ENCODE measurements around the gene MX2. TPM values are rescaled to one million over a fixed set of nuclear protein-coding genes. Genes with fewer than 3 reads are reported as not detected.

The MX2 gene
- total RNA-seq, 1 donor from 2014 or later, result 6.1 TPM

- Mint-ChIP-seq H3K36me3 (ENCODE audit: low read depth) (peaks cover 90% of the 10 kb centered on the region), H3K4me1 (ENCODE audit: low read depth) (peaks cover 2% of the 10 kb centered on the region), H3K27me3 (ENCODE audit: low read depth) (no peaks in the 10 kb centered on the region), H3K9me3 (no peaks in the 10 kb centered on the region), H3K27ac (peak overlapping the region; percentile 43), H3K4me3 (ENCODE audit: low read depth) (no peak overlapping the region)
- no peak for DNase-seq (ENCODE audit: low spot score)
- intact Hi-C loops (cut with micrococcal nuclease), result no loop called here
These were observed 85.5 kb downstream of the MX2 start for GRCh38 chr21:41447356-41447755.

GRCh38 chr21:41449613-41450012 lies 87.8 kb downstream of the MX2 start:
- Mint-ChIP-seq H3K4me1 (ENCODE audit: low read depth) (peaks cover 3% of the 10 kb centered on the region), H3K27me3 (ENCODE audit: low read depth) (no peaks in the 10 kb centered on the region), H3K27ac (no peak overlapping the region), H3K9me3 (no peaks in the 10 kb centered on the region), H3K36me3 (ENCODE audit: low read depth) (peaks cover 85% of the 10 kb centered on the region), H3K4me3 (ENCODE audit: low read depth) (no peak overlapping the region)
- no peak for DNase-seq (ENCODE audit: low spot score)
- intact Hi-C loops (cut with micrococcal nuclease), result no loop called here

- intact Hi-C loops (cut with micrococcal nuclease), result no loop called here
- no peaks in the 10 kb centered on the region for H3K27me3 Mint-ChIP-seq (ENCODE audit: low read depth)
- no peak overlapping the region for H3K27ac Mint-ChIP-seq
- DNase-seq (ENCODE audit: low spot score), result no peak
- H3K9me3 Mint-ChIP-seq, result no peaks in the 10 kb centered on the region
- H3K36me3 Mint-ChIP-seq (ENCODE audit: low read depth), result peaks cover 79% of the 10 kb centered on the region
- H3K4me1 Mint-ChIP-seq (ENCODE audit: low read depth), result peaks cover 3% of the 10 kb centered on the region
- no peak overlapping the region for H3K4me3 Mint-ChIP-seq (ENCODE audit: low read depth)
These were observed 90.2 kb downstream of the MX2 start for GRCh38 chr21:41451753-41452676.

- no peak overlapping the region for H3K27ac Mint-ChIP-seq
- H3K36me3 Mint-ChIP-seq (ENCODE audit: low read depth), result peaks cover 79% of the 10 kb centered on the region
- no peaks in the 10 kb centered on the region for H3K9me3 Mint-ChIP-seq
These were observed 91.4 kb downstream of the MX2 start for GRCh38 chr21:41453198-41453597.

GRCh38 chr21:41453761-41454160 lies 91.9 kb downstream of the MX2 start:
- no peak overlapping the region for H3K4me3 Mint-ChIP-seq (ENCODE audit: low read depth)
- H3K27me3 Mint-ChIP-seq (ENCODE audit: low read depth), result no peaks in the 10 kb centered on the region
- intact Hi-C loops (cut with micrococcal nuclease), result no loop called here
- no peaks in the 10 kb centered on the region for H3K9me3 Mint-ChIP-seq
- H3K27ac Mint-ChIP-seq, result no peak overlapping the region
- peaks cover 1% of the 10 kb centered on the region for H3K4me1 Mint-ChIP-seq (ENCODE audit: low read depth)
- peaks cover 78% of the 10 kb centered on the region for H3K36me3 Mint-ChIP-seq (ENCODE audit: low read depth)
- DNase-seq (ENCODE audit: low spot score), result no peak

More at GRCh38 chr21:41453198-41453597, 91.4 kb downstream of the MX2 start:
- DNase-seq (ENCODE audit: low spot score), result no peak
- H3K4me1 Mint-ChIP-seq (ENCODE audit: low read depth), result peaks cover 1% of the 10 kb centered on the region
- intact Hi-C loops (cut with micrococcal nuclease), result no loop called here
- no peaks in the 10 kb centered on the region for H3K27me3 Mint-ChIP-seq (ENCODE audit: low read depth)
- no peak overlapping the region for H3K4me3 Mint-ChIP-seq (ENCODE audit: low read depth)

- no peak for DNase-seq (ENCODE audit: low spot score)
- Mint-ChIP-seq H3K27ac (no peak overlapping the region), H3K4me3 (ENCODE audit: low read depth) (no peak overlapping the region), H3K27me3 (ENCODE audit: low read depth) (no peaks in the 10 kb centered on the region), H3K4me1 (ENCODE audit: low read depth) (peaks cover 1% of the 10 kb centered on the region), H3K36me3 (ENCODE audit: low read depth) (peaks cover 54% of the 10 kb centered on the region), H3K9me3 (no peaks in the 10 kb centered on the region)
- intact Hi-C loops (cut with micrococcal nuclease), result no loop called here
These were observed 96.3 kb downstream of the MX2 start for GRCh38 chr21:41458121-41458520.

GRCh38 chr21:41458559-41458958 lies 96.7 kb downstream of the MX2 start:
- Mint-ChIP-seq H3K27ac (no peak overlapping the region), H3K27me3 (ENCODE audit: low read depth) (no peaks in the 10 kb centered on the region), H3K9me3 (no peaks in the 10 kb centered on the region), H3K36me3 (ENCODE audit: low read depth) (peaks cover 50% of the 10 kb centered on the region), H3K4me3 (ENCODE audit: low read depth) (no peak overlapping the region), H3K4me1 (ENCODE audit: low read depth) (peaks cover 1% of the 10 kb centered on the region)
- intact Hi-C loops (cut with micrococcal nuclease), result no loop called here
- no peak for DNase-seq (ENCODE audit: low spot score)

Other genes starting within 250 kb of the MX2 start
- 2.2 and 2.6 TPM in 2 replicates for gene BACE2, start 193.9 kb upstream of the MX2 start, total RNA-seq
- not detected in 2 replicates for gene FAM3B, start 45.2 kb upstream of the MX2 start, total RNA-seq
- gene MX1, start 64.2 kb downstream of the MX2 start, total RNA-seq, result 26.7 and 31.0 TPM in 2 replicates
- not detected in 2 replicates for gene TMPRSS2, start 146.1 kb downstream of the MX2 start, total RNA-seq

Data from activated T-helper 2 cell treated with anti-CD3 and anti-CD28 coated beads, Interferon-gamma antibody, Interleukin-2, Interleukin-4, amounts not matched to agents 10 μg/mL and 5 μg/mL and 100 μg/mL, durations not matched to agents 14 hours and 24 hours and 36 hours (primary cell).